ENCODE results near the gene CCDC97.
"Not testable (repeated sequence)": the region's sequence is repeated elsewhere in the genome, so short reads cannot be mapped to it uniquely, and the experiment has no call there.

The CCDC97 gene

GRCh38 chr19:41310033-41310831 is at the start of gene CCDC97:
Gene CCDC97 (plus strand): TSS chr19:41310172. CDS start chr19:41310311, 139 bp downstream.
- DNase-seq: peak; percentile 95

GRCh38 chr19:41261474-41262190 is 48.3 kb upstream of the CCDC97 start:
- DNase-seq: no peak

GRCh38 chr19:41263042-41263849 is 46.7 kb upstream of the CCDC97 start:
- DNase-seq: peak; percentile 88

GRCh38 chr19:41263850-41264580 is 46.0 kb upstream of the CCDC97 start, which contains the start of gene HNRNPUL1:
Gene HNRNPUL1 (plus strand): TSS chr19:41264372. CDS start chr19:41264504, 132 bp downstream.
- DNase-seq: peak; percentile 100

GRCh38 chr19:41264581-41265394 is 45.2 kb upstream of the CCDC97 start:
- peak; percentile 81 for DNase-seq

GRCh38 chr19:41265395-41266153 is 44.4 kb upstream of the CCDC97 start:
- peak; percentile 61 for DNase-seq

GRCh38 chr19:41269055-41269454 is 40.9 kb upstream of the CCDC97 start:
- no peak for DNase-seq

GRCh38 chr19:41269571-41269970 is 40.4 kb upstream of the CCDC97 start:
- no peak for DNase-seq

GRCh38 chr19:41273076-41273475 is 36.9 kb upstream of the CCDC97 start:
- DNase-seq: no peak

- no peak for DNase-seq
Observed at GRCh38 chr19:41274802-41275201, 35.2 kb upstream of the CCDC97 start.

- DNase-seq: no peak
Observed at GRCh38 chr19:41276231-41276630, 33.7 kb upstream of the CCDC97 start.

- no peak for DNase-seq
Observed at GRCh38 chr19:41278478-41278877, 31.5 kb upstream of the CCDC97 start.

- DNase-seq: no peak
Observed at GRCh38 chr19:41288673-41289530, 21.1 kb upstream of the CCDC97 start.

GRCh38 chr19:41289814-41290213 is 20.2 kb upstream of the CCDC97 start:
- DNase-seq: not testable (repeated sequence)

- no peak for DNase-seq
Observed at GRCh38 chr19:41294393-41294792, 15.6 kb upstream of the CCDC97 start.

- no peak for DNase-seq
Observed at GRCh38 chr19:41295499-41295898, 14.5 kb upstream of the CCDC97 start.

- DNase-seq: no peak
Observed at GRCh38 chr19:41296433-41296871, 13.5 kb upstream of the CCDC97 start.

GRCh38 chr19:41297628-41298347 is 12.2 kb upstream of the CCDC97 start:
- no peak for DNase-seq
